GM21737 (cell line): ENCODE results near the gene FGGY.
"Not testable (repeated sequence)": the region's sequence is repeated elsewhere in the genome, so short reads cannot be mapped to it uniquely, and the experiment has no call there.

Experiments used
- ATAC-seq: cut with Tn5 transposase; IDR thresholded peaks from one replicate; pipeline ENCODE4 v1.9.1; 2021; ENCODE audit warnings: mild to moderate bottlenecking, moderate library complexity; ENCODE audit not compliant: unreplicated experiment

FGGY gene

DNA sequence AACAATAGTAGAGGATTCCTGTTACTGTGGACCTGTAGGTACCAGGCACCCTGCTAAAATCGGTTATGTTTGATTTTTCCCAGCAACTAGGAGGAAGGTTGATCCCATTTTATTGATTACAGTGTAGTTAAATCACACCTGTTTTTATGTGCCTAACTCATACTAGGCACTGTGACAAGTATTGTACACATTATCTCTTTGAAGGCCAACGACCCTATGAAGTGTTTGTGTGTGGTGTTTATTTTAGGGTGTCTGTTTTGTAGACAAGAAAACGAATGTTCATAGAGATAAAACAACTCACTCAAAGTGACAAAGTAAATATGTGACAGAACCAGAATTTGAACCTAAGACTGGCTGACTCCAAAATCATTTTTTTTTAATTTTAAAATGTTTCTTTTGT is 49.5 kb downstream of the FGGY start:
- no peak for ATAC-seq

DNA sequence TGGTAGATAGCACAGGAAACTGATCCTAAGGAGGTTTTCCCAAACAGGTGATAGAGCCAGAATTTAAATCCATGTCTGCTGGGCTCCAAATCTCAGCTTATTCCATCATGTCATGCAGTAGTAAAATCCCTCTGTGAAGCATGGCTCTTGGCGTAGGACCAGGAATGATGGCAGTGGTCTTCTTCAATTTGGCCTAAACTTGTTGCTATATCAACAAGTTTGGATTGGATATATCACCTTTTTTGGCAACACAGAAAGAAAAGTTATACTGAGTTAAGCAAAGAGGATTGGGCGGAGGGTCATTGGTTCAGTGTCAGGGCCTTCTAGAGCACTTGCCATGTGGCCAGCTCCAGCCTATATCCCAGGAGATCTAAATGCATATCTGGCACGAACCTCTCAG is 52.2 kb downstream of the FGGY start:
- no peak for ATAC-seq

DNA sequence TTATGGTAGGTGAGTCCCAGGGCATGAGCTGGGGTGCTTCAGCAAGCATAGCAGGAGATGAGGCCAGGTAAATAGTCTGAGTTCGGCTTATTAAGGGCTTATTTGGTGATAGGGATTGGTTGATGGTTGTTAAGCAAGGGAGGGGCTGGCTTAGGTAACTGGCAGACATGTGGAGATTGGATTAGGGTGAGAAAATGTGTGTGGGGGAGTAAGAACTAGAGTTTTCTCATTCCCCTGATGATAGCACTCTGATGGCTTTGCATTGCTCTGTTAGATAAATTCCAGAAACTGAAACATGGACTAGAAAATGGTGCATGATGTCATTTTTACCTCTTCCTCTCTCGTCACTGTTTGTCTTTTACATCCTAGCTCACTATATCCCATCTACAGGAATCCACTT is 53.6 kb downstream of the FGGY start:
- no peak for ATAC-seq

DNA sequence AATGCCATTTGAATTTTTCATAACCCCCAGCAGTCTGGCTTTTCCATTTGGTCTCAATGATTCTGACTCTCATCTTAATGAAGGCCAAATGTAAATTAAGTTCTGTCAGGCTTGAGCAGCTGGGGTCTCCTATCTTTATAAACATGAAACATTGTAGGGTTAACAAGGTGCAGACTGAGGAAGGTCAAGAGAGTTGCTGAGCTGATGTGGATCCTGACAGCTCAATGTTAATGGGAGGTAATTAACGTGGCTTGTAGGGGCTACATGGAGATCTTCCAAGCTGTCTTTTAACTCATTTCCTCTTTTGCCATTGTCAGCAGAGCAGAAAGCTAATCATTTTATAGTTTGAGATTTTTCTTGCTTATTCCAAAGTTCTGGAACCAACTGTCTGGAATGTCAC is 55.2 kb downstream of the FGGY start:
- no peak for ATAC-seq

DNA sequence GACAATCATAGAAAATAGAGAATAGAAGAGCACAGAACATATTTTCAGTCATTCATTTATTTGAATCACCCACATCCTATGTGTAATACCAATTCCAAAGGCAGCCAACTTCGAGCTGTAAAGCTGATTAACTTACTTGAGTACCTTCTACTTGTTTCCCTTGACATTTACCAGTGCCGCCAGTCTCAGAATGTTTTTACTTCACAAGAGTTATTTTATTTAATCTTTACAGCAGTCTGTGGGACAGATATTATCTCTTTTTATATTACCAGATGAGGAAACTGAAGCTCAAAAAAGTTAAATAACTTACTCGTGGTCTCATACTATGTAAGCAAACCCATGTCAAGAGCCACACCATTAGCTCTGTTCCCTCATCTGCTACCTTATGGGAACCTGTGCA is 56.6 kb downstream of the FGGY start:
- no peak for ATAC-seq

DNA sequence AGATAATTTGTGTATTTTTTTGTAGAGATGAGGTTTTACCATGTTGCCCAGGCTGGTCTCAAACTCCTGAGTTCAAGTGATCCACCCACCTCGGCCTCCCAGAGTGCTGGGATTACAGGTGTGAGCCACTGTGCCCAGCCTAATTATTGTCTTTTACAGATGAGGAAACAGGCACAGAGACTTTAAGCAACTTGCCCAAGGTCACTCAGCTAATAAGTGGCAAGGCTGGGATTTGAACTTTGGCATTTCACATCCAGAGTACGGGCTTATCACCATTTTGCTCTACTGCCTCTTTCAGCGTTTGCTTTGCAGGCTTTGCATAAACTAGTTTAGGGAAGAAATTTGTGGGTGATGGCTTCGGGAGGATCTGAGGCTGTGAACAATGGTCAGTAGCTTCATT is 57.3 kb downstream of the FGGY start:
- not testable (repeated sequence) for ATAC-seq

DNA sequence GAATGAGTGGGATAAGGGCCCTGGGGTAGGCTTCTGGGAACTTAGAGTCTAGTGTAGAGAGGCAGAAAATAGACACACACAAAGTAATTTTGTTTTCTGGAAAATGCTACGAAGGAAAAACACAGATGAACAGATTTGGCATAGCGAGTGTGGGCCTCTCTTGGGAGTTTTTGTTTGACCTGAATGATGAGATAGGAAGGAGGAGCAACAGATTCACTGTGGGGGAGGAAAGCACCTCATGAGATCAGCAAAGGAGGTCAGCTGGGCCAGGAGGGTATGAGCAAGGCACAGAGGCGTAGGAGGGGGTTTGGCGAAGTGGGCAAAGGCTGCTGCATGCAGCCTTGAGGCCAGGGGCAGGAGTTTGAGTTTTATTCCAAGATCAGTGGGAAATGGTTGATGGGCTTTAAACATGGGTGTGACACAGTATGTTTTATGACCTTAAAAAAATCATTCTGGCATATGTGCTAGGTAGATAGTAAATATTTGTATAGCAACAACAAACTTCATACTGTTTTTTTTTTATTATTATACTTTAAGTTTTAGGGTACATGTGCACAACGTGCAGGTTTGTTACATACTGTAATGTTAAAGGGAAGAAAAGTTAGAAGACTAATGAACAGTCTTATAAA is 57.9 kb downstream of the FGGY start:
- ATAC-seq = peak; percentile 71

DNA sequence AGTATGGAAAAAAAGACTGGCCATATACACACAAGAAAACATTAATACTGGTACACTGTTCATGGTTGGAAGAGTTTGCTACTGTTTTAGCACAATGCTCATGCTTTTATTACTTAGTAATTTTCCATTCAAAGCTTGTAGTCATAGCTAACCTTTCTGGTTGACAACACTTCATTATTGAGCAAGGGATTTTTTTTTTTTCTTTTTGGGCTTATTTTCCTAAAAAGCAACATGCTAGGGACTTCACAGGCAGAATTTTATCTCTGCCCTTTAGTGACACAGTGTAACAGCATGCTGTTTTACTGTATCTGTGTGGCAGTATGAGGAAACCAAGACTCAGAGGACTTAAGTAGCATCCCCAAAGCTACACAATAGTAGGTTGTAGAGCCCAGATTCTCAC is 58.5 kb downstream of the FGGY start:
- peak; percentile 54 for ATAC-seq

DNA sequence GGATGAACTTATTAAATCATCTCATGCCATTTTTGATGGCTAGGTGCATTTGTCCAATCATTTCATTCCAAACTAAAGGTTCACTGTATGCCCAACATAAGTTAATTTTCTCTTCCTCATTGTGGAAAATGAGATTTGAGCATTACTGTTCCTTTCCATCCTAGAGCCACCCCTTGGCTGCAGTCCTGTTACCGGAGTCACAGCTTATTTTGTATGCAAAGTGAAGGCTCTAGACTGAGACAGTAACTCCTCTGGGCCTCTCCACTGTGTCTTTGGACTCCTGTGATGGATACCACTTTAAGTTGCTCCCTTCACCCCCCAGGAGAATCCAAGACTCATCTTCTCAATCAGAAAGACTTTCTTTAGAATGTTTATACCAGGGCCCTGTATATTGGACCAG is 59.7 kb downstream of the FGGY start:
- no peak for ATAC-seq

DNA sequence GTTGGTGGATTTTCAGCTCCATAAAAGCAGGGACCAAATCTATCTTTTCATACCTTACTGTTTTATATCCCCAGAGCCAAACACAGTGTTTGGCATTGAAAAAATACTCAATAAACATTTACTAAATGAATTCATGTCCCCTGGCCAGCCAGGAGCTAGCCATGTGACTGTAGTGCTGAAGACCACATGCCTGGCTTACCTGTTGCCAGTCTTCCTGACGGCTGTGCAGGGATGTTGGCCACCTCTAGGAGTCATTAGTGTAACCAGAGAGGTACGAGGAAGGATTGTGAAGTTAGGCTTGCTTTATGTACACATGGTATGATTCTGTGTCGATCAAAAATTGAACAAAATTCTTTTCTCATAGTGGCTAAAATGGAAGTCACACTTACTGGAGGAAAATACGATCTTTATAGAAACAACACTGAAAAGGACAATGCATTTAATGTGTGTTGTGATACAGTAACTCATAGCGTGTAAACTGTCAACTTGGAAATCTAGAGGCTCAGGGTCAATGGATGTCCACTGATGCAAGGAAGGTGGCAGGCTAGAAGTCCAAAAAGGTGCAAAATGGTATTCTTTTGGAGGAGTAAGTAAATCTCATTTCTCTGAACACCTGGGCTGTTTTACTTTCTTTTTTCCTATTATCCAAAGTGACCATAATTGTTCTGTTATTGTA is 60.9 kb downstream of the FGGY start:
- ATAC-seq = no peak

DNA sequence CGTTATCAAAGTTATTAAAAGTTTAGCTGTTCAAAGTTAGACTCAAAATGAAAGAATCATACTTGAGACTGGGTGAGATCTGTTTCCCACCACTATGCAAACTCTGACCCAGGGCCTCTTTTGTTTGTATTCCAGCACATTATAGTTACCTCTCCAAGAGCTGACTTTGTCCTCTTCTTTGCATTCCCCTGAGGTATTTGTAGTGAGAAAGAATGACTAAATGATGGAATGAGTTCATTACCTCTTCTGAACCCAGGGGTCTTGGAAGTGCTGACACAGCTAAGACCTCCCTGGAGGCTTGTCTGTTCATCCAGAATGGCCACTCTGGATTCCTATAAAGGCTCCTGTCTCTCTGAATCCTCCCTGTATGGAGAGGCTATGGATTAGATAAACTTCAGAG is 62.4 kb downstream of the FGGY start:
- no peak for ATAC-seq

DNA sequence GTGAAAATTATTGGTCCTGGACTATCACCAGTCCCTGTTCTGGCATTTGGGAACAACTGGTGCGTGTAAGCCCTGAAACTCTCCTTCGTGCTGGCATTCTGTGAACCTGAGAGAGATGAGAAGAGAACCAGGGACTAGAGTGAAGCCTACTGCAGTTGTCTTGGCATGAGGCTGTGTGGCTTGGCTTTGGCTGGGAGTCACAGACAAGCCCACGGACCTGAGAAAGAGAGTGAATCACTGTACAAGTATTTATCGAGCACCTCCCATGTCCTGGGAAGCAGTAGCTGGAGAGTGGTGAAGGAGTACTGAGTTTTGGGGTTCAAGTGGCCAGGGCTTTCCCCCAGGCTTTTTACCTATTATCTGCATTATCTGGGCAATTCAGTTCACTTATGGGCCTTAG is 63.3 kb downstream of the FGGY start:
- no peak for ATAC-seq

DNA sequence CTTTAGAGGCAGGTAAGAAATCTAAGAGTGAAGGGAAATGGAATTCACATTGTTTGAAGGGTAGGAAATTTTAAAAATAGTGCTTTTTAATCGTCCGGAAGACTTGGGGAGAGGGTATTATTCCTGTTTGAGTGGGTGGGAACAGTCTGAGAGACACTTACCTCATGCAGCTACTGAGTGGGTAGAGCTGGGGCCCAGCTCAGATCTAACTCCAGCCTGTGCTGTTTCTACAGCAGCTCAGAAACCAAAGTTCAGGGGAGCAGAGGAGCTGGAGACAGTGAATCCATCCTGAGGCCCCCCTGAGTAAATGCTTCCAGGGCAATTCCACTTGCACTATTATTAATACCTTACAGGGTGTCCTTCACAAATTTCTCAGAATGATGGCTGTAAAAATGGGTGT is 63.8 kb downstream of the FGGY start:
- ATAC-seq = no peak

DNA sequence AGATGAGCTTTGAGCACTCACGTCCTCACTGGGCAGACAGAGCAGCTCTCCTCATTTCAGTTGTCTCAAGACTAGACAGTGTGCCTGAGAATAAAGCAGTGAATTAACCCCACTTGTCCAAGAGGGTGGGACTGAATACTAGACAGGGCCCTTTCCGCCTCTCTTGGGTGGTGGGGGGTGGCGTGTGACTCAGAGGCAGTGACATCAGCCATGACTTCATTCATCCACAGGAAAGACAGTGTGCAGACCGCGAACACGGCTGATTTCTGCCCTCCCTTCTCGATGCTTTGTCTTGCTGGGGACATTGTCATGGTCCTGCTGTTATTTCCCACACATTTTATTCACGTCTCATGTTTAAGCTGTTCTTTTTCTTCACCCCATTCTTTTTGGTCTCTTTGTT is 64.9 kb downstream of the FGGY start:
- no peak for ATAC-seq

DNA sequence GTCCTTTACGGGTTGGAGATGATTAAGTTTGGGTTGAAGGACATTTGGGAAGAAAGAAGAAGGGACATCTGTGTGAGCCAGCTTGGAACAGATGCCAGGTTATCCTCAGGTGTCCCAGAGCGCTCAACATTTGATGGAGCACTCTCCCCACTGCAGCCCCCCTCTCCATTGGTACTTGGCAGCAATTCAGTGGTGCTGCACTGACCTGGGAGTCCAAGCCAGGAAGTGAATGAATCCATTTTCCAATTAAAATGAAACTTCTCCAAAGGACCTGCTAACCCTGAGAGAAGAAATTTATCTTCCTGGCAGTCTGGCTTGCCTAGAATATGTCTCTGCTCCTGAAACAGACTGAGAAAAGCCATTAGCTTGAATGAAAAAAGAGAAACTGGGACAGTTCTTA is 67.1 kb downstream of the FGGY start:
- no peak for ATAC-seq

DNA sequence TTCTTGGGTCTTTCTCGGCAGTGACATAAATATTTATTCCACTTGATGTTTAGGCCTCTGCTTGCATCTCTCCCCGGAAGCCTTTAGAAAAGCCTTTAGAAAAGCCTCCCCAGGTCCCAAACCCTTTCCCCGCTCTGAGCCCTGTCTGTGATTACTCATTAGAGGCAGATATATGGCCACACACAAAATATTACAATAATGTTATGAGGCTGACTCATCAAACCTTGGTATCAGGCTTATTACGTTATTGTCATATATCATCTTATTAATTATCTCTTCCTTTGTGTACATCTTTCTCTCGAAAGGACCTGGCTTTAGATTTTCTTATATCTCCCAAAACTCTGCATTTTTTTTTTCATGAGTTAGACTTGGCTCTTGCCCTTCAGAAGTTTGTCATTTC is 69.5 kb downstream of the FGGY start:
- ATAC-seq = no peak

DNA sequence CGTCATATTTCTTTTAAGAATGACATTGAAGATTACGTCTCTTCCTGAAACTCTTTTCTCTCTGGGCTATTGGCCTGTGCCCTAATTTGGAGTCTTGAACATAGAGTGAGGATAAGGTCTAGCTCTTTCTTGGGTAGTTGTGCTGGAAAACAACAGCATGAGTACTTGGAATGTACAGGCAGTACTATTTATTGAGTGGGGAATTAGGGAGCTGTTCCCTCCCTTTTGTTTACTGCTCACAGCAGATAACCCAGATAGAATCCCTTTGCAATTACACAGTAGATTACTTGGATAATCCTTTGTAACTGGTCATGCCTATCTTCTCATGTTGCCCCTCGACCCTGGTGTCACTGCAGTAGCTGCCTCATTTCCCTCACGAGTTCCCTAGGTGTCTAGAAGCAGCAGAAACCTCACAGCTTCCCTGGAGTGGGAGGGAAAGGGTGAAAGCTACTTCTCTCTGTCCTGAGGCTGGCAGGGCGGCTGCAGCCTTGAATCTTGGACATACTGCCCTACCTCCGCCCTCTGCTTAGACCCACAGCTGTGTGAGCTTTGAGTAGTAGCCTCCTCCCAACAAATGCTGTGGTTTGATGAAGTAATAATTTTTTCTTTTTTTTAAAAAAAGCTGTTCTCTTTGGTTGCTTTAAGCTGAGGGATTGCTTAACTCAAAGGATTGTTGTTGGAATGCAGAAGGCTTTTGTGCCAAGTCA is 70.6 kb downstream of the FGGY start:
- ATAC-seq = no peak

DNA sequence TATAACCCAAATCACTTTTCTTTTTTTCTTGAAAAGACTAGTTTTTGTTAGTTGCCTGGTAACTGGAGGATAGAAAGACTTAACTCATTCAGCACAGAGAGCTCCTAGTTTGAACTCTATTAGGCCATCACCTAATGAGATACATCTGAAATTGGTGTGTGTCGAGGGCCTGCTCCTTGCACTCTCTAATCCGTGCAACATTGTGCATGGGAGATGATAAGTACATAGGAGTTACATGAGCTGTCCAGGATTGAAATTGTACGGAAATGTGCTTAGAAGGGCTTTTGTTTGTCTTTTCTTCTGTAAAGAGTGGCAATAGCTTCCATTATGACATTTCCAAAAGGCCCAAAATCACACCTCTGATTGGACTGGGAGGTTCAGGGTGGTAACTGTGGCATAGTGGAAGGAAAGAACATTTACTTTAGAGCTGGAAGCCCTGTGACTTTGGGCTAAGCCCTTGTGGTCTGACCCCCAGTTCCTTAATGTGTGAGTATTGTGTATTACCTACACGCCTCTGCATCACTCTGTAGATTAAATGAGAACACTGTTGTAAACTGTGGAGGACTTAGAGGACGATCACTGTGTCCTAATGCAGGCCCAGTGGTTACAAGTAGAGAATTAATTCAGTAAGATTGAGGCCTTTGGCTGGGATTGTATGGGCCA is 71.2 kb downstream of the FGGY start:
- ATAC-seq = no peak

DNA sequence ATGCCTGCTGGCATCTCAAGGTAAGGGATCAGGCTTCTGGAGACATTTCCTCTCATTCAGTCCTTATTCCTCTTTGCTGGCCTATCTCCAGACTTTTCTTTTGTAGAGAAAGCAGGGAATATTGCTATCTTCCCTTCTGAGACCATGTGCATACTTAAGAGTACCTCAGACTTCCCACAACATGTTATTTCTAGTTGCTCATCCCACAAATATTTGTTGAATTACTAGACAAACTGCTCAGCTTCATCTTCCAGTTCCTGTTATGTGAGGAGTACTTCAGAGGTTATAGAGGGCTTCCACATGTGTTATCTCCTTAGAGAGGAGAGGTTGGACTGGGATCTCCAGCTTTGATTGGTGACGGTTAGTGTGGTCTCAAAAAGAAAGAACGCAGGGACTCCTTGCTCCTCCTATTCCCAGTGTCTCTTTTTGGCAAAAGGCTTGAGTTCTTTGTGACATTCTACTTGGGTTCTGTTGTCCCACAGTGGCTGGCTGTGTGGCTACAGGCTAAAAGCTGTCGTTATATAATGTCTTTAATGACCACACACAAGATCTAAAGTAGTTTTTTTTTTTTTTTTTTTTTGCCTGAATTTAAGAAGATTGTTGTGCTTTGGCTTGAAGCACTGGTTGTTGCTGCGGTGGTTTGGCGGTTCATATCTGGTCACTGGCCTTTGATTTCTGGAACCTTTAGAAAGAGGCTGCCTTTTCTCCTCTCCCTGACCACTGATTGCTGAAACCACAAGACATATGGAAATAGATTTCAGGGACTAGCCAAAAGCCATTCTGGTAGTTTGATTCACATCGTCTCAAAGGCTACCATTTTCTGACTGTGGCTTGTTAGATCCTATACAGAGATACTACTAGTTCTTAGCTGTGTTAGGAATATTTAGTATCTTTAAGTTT is 78.7 kb downstream of the FGGY start:
- ATAC-seq = no peak

DNA sequence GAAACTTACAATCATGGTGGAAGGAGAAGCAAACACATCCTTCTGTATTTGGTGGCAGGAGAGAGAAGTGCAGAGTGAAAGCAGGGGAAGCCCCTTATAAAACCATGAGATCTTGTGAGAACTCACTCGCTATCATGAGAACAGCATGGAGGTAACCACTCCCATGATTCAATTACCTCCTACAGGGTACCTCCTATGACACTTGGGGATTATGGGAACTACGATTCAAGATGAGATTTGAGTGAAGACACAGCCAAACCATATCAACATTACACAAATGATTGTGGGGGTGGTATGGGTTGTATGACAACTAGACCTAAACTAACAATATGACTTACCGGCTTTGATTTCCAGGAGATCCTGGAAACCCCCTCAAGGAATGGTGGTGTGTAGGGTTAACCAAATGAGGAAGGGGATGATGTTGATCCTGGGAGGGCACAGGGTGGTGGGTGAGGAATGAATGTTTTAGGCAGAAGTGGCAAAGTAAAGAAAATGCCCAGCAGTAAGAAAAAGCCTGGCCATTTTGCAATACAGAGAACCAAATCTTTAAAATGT is 80.5 kb downstream of the FGGY start:
- no peak for ATAC-seq
